GM13977 (cell line): Measurements from ENCODE around the gene KCTD21.

Experiments used
- DNase-seq: peaks from one replicate; pipeline ENCODE4 v3.0.0; 2012; ENCODE audit warnings: low spot score
- CTCF ChIP-seq: IDR thresholded peaks from 2 replicates; pipeline ENCODE4 v1.5.1; 2012; ENCODE audit warnings: mild to moderate bottlenecking, control low read depth; ENCODE audit not compliant: insufficient read depth; ENCODE audit errors: extremely low read depth, missing control alignments
- in situ Hi-C: fragments of 300-500 bp; cut with MboI; formaldehyde crosslinking; loops from one replicate; pipeline ENCODE4 v1.12.0; 2022; ENCODE audit warnings: low sequenced_read_pairs, low pct_unique_long_range_greater_than_20kb, mixed read lengths, inconsistent platforms; ENCODE audit not compliant: unreplicated experiment

KCTD21 gene

GRCh38 chr11:78193806-78194205 is 5.4 kb upstream of the KCTD21 start:
- TF ChIP-seq CTCF, result no peak
- in situ Hi-C loops, result no loop called here
- DNase-seq, result no peak

- in situ Hi-C loops, result no loop called here
- no peak for DNase-seq
- TF ChIP-seq CTCF, result no peak
Measured at GRCh38 chr11:78192911-78193351, 4.5 kb upstream of the KCTD21 start.

- DNase-seq, result peak; percentile 47
- no peak for TF ChIP-seq CTCF
- in situ Hi-C loops, result no loop called here
Measured at GRCh38 chr11:78192223-78192719, 3.8 kb upstream of the KCTD21 start.

GRCh38 chr11:78190871-78191538 is 2.6 kb upstream of the KCTD21 start:
- in situ Hi-C loops, result no loop called here
- DNase-seq, result no peak
- no peak for TF ChIP-seq CTCF

GRCh38 chr11:78190374-78190773 is 1.9 kb upstream of the KCTD21 start:
- DNase-seq, result no peak
- no peak for TF ChIP-seq CTCF
- in situ Hi-C loops, result no loop called here

- in situ Hi-C loops, result no loop called here
- TF ChIP-seq CTCF, result no peak
- DNase-seq, result no peak
Measured at GRCh38 chr11:78189851-78190250, 1.4 kb upstream of the KCTD21 start.

GRCh38 chr11:78189174-78189724 is 823 bp upstream of the KCTD21 start:
- DNase-seq, result no peak
- TF ChIP-seq CTCF, result no peak
- in situ Hi-C loops, result no loop called here
